Measurements from ENCODE around the gene MRPL43. TPM values are rescaled to one million over a fixed set of nuclear protein-coding genes. Genes with fewer than 3 reads are reported as not detected.

The MRPL43 gene
- total and polyA plus RNA-seq, 2 donors (not counting 3 experiments of a cell fraction or from before 2014, with no cell fraction given), result 75.0 to 144 TPM

- no peaks in the 10 kb centered on the region for H3K9me3 ChIP-seq (replicated peaks; ENCODE audit: control insufficient read depth, insufficient read depth, low read length)
- H3K4me3 ChIP-seq (replicated peaks in 1 of 3; ENCODE audit: insufficient read depth in 1 of 3, low read depth in 1 of 3, low read length in 3 of 3), result no peak overlapping the region
- intact Hi-C loops (cut with micrococcal nuclease) (no loop called here), dilution Hi-C loops (cut with MboI; ENCODE audit: extremely low pct_ligation_motif_present, low sequenced_read_pairs) (no loop called here)
- H3K27ac ChIP-seq (ENCODE audit: insufficient read depth, low read depth, low read length), result no peak overlapping the region
- H2AFZ ChIP-seq (ENCODE audit: low read depth, low read length), result no peak overlapping the region
- TF ChIP-seq MYC (IDR thresholded peaks at IDR 0.05; ENCODE audit: low read depth, low read length) (no peak), GATA2 (IDR thresholded peaks at IDR 0.05; ENCODE audit: insufficient read depth, insufficient read length, low read depth, low read length) (no peak), FOS (IDR thresholded peaks at IDR 0.05; ENCODE audit: borderline replicate concordance, insufficient read depth, low read length) (no peak), JUN (IDR thresholded peaks at IDR 0.05; ENCODE audit: borderline replicate concordance, insufficient read depth, insufficient read length, low read depth) (no peak), EZH2 (IDR thresholded peaks at IDR 0.05; ENCODE audit: borderline replicate concordance, low read depth, low read length, severe bottlenecking) (no peak), POLR2AphosphoS5 (IDR thresholded peaks at IDR 0.05; ENCODE audit: insufficient read depth, low read depth, low read length) (no peak), MAX (IDR thresholded peaks at IDR 0.05; ENCODE audit: insufficient read depth, insufficient read length) (no peak), POLR2A (IDR thresholded peaks at IDR 0.05; ENCODE audit: low read depth, low read length) (no peak), CTCF (IDR thresholded peaks at IDR 0.05; ENCODE audit: extremely low read depth in 1 of 2, insufficient read depth in 1 of 2, low read depth in 1 of 2, low read length in 2 of 2) (no peak)
- peaks cover 13 to 17% of the 10 kb centered on the region in 2 experiments for H3K36me3 ChIP-seq (ENCODE audit: control insufficient read depth in 2 of 2, extremely low read depth in 1 of 2, insufficient read depth in 2 of 2, low read length in 2 of 2)
- BruUV-seq (replicated peaks), result no TSS peak
- DNase-seq (ENCODE audit: low read depth, low spot score), result no peak
- no peak overlapping the region for H3K4me2 ChIP-seq (ENCODE audit: insufficient read depth, low read length)
- ChIA-PET POLR2A (no interaction called here), CTCF (interaction anchor here (0.7 to 1.1 kb wide), 2 partner anchors 9 to 11 kb away, joined by 3 read pairs; no protein-coding TSS in a partner anchor)
- H3K9me1 ChIP-seq (replicated peaks; ENCODE audit: control insufficient read depth, extremely low read depth, insufficient read depth, low read length), result no peaks in the 10 kb centered on the region
- H3K9ac ChIP-seq (replicated peaks; ENCODE audit: extremely low read depth, insufficient read depth, low read length), result no peak overlapping the region
- H4K20me1 ChIP-seq (replicated peaks; ENCODE audit: control insufficient read depth, extremely low read depth, insufficient read depth, low read length), result no peaks in the 10 kb centered on the region
- no peak for FAIRE-seq
- H3K4me1 ChIP-seq (ENCODE audit: control insufficient read depth, extremely low read depth, insufficient read depth, low read length), result no peaks in the 10 kb centered on the region
- H3K79me2 ChIP-seq (ENCODE audit: control insufficient read depth, insufficient read depth, low read length), result no peaks in the 10 kb centered on the region
- no peaks in the 10 kb centered on the region for H3K27me3 ChIP-seq (ENCODE audit: control insufficient read depth in 2 of 2, insufficient read depth in 2 of 2, low read length in 2 of 2)
Observed at GRCh38 chr10:100943508-100943907, 43.8 kb downstream of the MRPL43 start.
